GM23338 (cell line): ENCODE measurements around the gene RFNG. TPM values are rescaled to one million over a fixed set of nuclear protein-coding genes. Genes with fewer than 3 reads are reported as not detected.

Experiments
- ATAC-seq: fragments of 200-7000 bp; cut with Tn5 transposase; 3 replicates; pipeline ENCODE4 v1.9.1; 2020
- DNase-seq: peaks from one replicate; pipeline ENCODE4 v3.0.0-alpha.2; 2015; ENCODE audit warnings: low spot score
- H2AFZ ChIP-seq: fragments of 200-600 bp; sonication (generic); 2 replicates; pipeline ENCODE4 v1.8.0; 2016; ENCODE audit warnings: antibody characterized with exemption, mild to moderate bottlenecking, moderate library complexity
- H3F3A ChIP-seq: fragments of 200-600 bp; sonication (generic); replicated peaks from 2 replicates; pipeline ENCODE4 v1.8.0; 2017; ENCODE audit warnings: antibody characterized with exemption, mixed run types, low read depth
- H3K27ac ChIP-seq: fragments of 200-600 bp; sonication (generic); 2 replicates; pipeline ENCODE4 v1.6.1; 2016; ENCODE audit warnings: low read depth
- H3K27me3 ChIP-seq: fragments of 200-600 bp; sonication (generic); 2 replicates; pipeline ENCODE4 v1.8.0; 2016; ENCODE audit warnings: mild to moderate bottlenecking, mixed run types, moderate library complexity; ENCODE audit not compliant: insufficient read depth
- H3K36me3 ChIP-seq: fragments of 200-600 bp; sonication (generic); 2 replicates; pipeline ENCODE4 v1.8.0; 2016; ENCODE audit warnings: mild to moderate bottlenecking; ENCODE audit not compliant: insufficient read depth
- H3K4me1 ChIP-seq: fragments of 200-600 bp; sonication (generic); 2 replicates; pipeline ENCODE4 v1.8.0; 2016; ENCODE audit warnings: mild to moderate bottlenecking, moderate library complexity; ENCODE audit not compliant: insufficient read depth
- H3K4me2 ChIP-seq: fragments of 200-600 bp; sonication (generic); 2 replicates; pipeline ENCODE4 v1.7.1; 2017; ENCODE audit warnings: mixed run types
- H3K4me3 ChIP-seq: fragments of 200-600 bp; sonication (generic); 2 replicates; pipeline ENCODE4 v1.6.1; 2016; ENCODE audit warnings: mixed run types
- H3K79me2 ChIP-seq: fragments of 200-600 bp; sonication (generic); replicated peaks from 2 replicates; pipeline ENCODE4 v1.8.0; 2017; ENCODE audit warnings: mild to moderate bottlenecking; ENCODE audit not compliant: insufficient read depth
- H3K9me2 ChIP-seq: fragments of 200-600 bp; sonication (generic); 2 replicates; pipeline ENCODE4 v1.8.0; 2017; ENCODE audit not compliant: insufficient read depth
- H4K20me1 ChIP-seq: fragments of 200-600 bp; sonication (generic); replicated peaks from 2 replicates; pipeline ENCODE4 v1.8.0; 2017; ENCODE audit warnings: mild to moderate bottlenecking; ENCODE audit not compliant: insufficient read depth
- H3K27ac Mint-ChIP-seq: 2 replicates; pipeline ENCODE4 v1.8.0; 2020; ENCODE audit warnings: inconsistent platforms, mild to moderate bottlenecking, moderate library complexity, mixed read lengths
- H3K27me3 Mint-ChIP-seq: 3 replicates; pipeline ENCODE4 v1.8.0; 2022; ENCODE audit warnings: low read depth, mild to moderate bottlenecking, moderate library complexity, mixed read lengths, inconsistent platforms; ENCODE audit not compliant: insufficient read depth, poor library complexity
- H3K36me3 Mint-ChIP-seq: 3 replicates; pipeline ENCODE4 v1.8.0; 2021; ENCODE audit warnings: low read depth, mild to moderate bottlenecking, inconsistent platforms, moderate library complexity, mixed read lengths
- H3K4me1 Mint-ChIP-seq: 3 replicates; pipeline ENCODE4 v1.8.0; 2020; ENCODE audit warnings: mild to moderate bottlenecking, inconsistent platforms, mixed read lengths
- H3K4me3 Mint-ChIP-seq: 3 replicates; pipeline ENCODE4 v1.8.0; 2021; ENCODE audit warnings: moderate library complexity, mild to moderate bottlenecking, inconsistent platforms, mixed read lengths
- H3K9me3 Mint-ChIP-seq: 3 replicates; pipeline ENCODE4 v1.8.0; 2020; ENCODE audit warnings: moderate library complexity, mild to moderate bottlenecking, inconsistent platforms, mixed read lengths
- CREB1 ChIP-seq: fragments of 250-450 bp; sonication (Bioruptor Pico); IDR thresholded peaks from 2 replicates; pipeline ENCODE4 v1.5.0; 2020; ENCODE audit warnings: low read depth, mild to moderate bottlenecking, moderate library complexity
- EZH2 ChIP-seq: fragments of 200-600 bp; sonication (generic); IDR thresholded peaks from one replicate; pipeline ENCODE4 v1.8.0; 2017; ENCODE audit warnings: antibody characterized with exemption, mild to moderate bottlenecking, low read depth; ENCODE audit not compliant: unreplicated experiment
- EZH2phosphoT487 ChIP-seq: fragments of 200-600 bp; sonication (generic); IDR thresholded peaks from one replicate; pipeline ENCODE4 v1.8.1; 2018; ENCODE audit warnings: antibody characterized with exemption; ENCODE audit not compliant: unreplicated experiment
- JUNB ChIP-seq: IDR thresholded peaks from one replicate; pipeline ENCODE4 v1.6.1; 2016; ENCODE audit warnings: antibody characterized with exemption; ENCODE audit not compliant: unreplicated experiment
- NANOG ChIP-seq: IDR thresholded peaks from 2 replicates; pipeline ENCODE4 v1.6.1; 2016; ENCODE audit warnings: antibody characterized with exemption, borderline replicate concordance
- POLR2AphosphoS5 ChIP-seq: IDR thresholded peaks from 2 replicates; pipeline ENCODE4 v1.6.1; 2016; ENCODE audit warnings: antibody characterized with exemption, low read depth
- STAT1 ChIP-seq: IDR thresholded peaks from one replicate; pipeline ENCODE4 v1.6.1; 2016; ENCODE audit warnings: antibody characterized with exemption; ENCODE audit not compliant: unreplicated experiment
- ZNF114 ChIP-seq: fragments of 250-450 bp; sonication (Bioruptor Pico); IDR thresholded peaks from 2 replicates; pipeline ENCODE4 v1.5.0; 2020; ENCODE audit warnings: mild to moderate bottlenecking, moderate library complexity
- ZNF331 ChIP-seq: fragments of 250-450 bp; sonication (Bioruptor Pico); IDR thresholded peaks from 2 replicates; pipeline ENCODE4 v1.5.0; 2020; ENCODE audit warnings: low read depth, mild to moderate bottlenecking, moderate library complexity
- polyA plus RNA-seq: library from polyadenylated mRNA; unstranded; fragments of >200 nt; fragmentation: Nextera tagmentation; extraction: Ambion mirVana; gene quantifications from 2 replicates; pipeline ENCODE4 v1.2.1, GENCODE V29; 2016
- total RNA-seq: library from RNA; depleted of rRNA; stranded (reverse); fragments of >200 nt; shearing (Covaris generic); gene quantifications from 2 replicates; pipeline ENCODE4 v1.2.3, GENCODE V29; 2014
- TF ChIP-seq, protein P1 (sequence below): IDR thresholded peaks from 2 replicates; pipeline ENCODE4 v1.6.1; 2016; ENCODE audit warnings: antibody characterized with exemption
- TF ChIP-seq, protein P2 (sequence below), 2 experiments: fragments of 200-600 bp in 1 of 2; sonication (generic) in 1 of 2; conservative IDR thresholded peaks; 2 replicates each; pipeline versions ENCODE4 v1.5.1 to v1.6.1; 2016 to 2017; ENCODE audit warnings: antibody characterized with exemption in 2 of 2, low read depth in 2 of 2, mild to moderate bottlenecking in 2 of 2, moderate library complexity in 1 of 2
- TF ChIP-seq, protein P3 (sequence below): fragments of 250-450 bp; sonication (Bioruptor Pico); IDR thresholded peaks from 2 replicates; pipeline ENCODE4 v1.5.0; 2020; ENCODE audit warnings: mild to moderate bottlenecking, moderate library complexity
- TF ChIP-seq, protein P4 (sequence below): IDR thresholded peaks from one replicate; pipeline ENCODE4 v1.6.1; 2018; ENCODE audit warnings: antibody characterized with exemption; ENCODE audit not compliant: unreplicated experiment

Gene RFNG
- total and polyA plus RNA-seq, 2 experiments from 2014 or later, result 18.0 to 44.7 TPM

DNA sequence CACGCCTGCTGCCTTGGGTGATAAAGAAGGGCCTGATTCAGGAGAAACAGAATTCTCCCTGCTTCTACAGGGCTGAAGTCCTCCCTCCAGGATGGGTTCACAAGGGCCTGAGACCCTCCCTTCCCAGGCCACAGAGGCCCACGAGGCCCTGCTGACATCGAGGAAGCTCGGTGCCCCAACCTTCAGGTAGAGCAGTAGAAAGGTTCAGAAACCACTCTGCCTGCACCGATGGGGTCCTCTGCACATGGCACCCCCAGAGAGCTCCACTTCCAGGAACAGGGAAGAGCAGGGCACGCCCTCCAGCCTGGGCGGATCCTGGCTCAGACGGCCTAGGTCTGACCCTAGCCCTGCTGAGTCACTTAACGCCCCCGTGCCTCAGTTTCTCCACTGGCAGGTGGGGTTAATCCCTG, 29.7 kb downstream of the RFNG start:
- H2AFZ ChIP-seq, result no peak overlapping the region
- H3K36me3 Mint-ChIP-seq, result peaks cover 6% of the 10 kb centered on the region
- DNase-seq (no peak), ATAC-seq (no peak)
- H3K27me3 ChIP-seq, result no peaks in the 10 kb centered on the region
- no peak overlapping the region for H3K27ac ChIP-seq
- no peaks in the 10 kb centered on the region for H3K9me2 ChIP-seq
- peaks cover 3% of the 10 kb centered on the region for H4K20me1 ChIP-seq
- peak overlapping the region; percentile 85 for H3K4me3 Mint-ChIP-seq
- peak overlapping the region; percentile 84 for H3K27ac Mint-ChIP-seq
- peaks cover 5% of the 10 kb centered on the region; the same call in 1 of the 2 replicates for H3K4me1 ChIP-seq
- peak overlapping the region; percentile 98 for H3K4me3 ChIP-seq
- peaks cover 11% of the 10 kb centered on the region for H3K4me1 Mint-ChIP-seq
- peaks cover 13% of the 10 kb centered on the region; the same call in 1 of the 2 replicates for H3F3A ChIP-seq
- peak overlapping the region; percentile 95 for H3K4me2 ChIP-seq
- H3K79me2 ChIP-seq, result peaks cover 15% of the 10 kb centered on the region
- no peak for TF ChIP-seq STAT1
- TF ChIP-seq POLR2AphosphoS5, result no peak
- no peak for TF ChIP-seq JUNB
- TF ChIP-seq, protein P1, sequence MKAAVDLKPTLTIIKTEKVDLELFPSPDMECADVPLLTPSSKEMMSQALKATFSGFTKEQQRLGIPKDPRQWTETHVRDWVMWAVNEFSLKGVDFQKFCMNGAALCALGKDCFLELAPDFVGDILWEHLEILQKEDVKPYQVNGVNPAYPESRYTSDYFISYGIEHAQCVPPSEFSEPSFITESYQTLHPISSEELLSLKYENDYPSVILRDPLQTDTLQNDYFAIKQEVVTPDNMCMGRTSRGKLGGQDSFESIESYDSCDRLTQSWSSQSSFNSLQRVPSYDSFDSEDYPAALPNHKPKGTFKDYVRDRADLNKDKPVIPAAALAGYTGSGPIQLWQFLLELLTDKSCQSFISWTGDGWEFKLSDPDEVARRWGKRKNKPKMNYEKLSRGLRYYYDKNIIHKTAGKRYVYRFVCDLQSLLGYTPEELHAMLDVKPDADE, result no peak
- TF ChIP-seq CREB1 (CRISPR knock-in tag), result no peak
- no peak for TF ChIP-seq NANOG
- no peak for TF ChIP-seq ZNF114 (CRISPR knock-in tag)
- TF ChIP-seq, protein P2, sequence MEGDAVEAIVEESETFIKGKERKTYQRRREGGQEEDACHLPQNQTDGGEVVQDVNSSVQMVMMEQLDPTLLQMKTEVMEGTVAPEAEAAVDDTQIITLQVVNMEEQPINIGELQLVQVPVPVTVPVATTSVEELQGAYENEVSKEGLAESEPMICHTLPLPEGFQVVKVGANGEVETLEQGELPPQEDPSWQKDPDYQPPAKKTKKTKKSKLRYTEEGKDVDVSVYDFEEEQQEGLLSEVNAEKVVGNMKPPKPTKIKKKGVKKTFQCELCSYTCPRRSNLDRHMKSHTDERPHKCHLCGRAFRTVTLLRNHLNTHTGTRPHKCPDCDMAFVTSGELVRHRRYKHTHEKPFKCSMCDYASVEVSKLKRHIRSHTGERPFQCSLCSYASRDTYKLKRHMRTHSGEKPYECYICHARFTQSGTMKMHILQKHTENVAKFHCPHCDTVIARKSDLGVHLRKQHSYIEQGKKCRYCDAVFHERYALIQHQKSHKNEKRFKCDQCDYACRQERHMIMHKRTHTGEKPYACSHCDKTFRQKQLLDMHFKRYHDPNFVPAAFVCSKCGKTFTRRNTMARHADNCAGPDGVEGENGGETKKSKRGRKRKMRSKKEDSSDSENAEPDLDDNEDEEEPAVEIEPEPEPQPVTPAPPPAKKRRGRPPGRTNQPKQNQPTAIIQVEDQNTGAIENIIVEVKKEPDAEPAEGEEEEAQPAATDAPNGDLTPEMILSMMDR (conservative IDR thresholded peaks at IDR 0.05; ENCODE audit: low read depth in 2 of 2), result no peak
- TF ChIP-seq ZNF331 (CRISPR knock-in tag), result no peak
- no peak for TF ChIP-seq EZH2
- TF ChIP-seq, protein P3, sequence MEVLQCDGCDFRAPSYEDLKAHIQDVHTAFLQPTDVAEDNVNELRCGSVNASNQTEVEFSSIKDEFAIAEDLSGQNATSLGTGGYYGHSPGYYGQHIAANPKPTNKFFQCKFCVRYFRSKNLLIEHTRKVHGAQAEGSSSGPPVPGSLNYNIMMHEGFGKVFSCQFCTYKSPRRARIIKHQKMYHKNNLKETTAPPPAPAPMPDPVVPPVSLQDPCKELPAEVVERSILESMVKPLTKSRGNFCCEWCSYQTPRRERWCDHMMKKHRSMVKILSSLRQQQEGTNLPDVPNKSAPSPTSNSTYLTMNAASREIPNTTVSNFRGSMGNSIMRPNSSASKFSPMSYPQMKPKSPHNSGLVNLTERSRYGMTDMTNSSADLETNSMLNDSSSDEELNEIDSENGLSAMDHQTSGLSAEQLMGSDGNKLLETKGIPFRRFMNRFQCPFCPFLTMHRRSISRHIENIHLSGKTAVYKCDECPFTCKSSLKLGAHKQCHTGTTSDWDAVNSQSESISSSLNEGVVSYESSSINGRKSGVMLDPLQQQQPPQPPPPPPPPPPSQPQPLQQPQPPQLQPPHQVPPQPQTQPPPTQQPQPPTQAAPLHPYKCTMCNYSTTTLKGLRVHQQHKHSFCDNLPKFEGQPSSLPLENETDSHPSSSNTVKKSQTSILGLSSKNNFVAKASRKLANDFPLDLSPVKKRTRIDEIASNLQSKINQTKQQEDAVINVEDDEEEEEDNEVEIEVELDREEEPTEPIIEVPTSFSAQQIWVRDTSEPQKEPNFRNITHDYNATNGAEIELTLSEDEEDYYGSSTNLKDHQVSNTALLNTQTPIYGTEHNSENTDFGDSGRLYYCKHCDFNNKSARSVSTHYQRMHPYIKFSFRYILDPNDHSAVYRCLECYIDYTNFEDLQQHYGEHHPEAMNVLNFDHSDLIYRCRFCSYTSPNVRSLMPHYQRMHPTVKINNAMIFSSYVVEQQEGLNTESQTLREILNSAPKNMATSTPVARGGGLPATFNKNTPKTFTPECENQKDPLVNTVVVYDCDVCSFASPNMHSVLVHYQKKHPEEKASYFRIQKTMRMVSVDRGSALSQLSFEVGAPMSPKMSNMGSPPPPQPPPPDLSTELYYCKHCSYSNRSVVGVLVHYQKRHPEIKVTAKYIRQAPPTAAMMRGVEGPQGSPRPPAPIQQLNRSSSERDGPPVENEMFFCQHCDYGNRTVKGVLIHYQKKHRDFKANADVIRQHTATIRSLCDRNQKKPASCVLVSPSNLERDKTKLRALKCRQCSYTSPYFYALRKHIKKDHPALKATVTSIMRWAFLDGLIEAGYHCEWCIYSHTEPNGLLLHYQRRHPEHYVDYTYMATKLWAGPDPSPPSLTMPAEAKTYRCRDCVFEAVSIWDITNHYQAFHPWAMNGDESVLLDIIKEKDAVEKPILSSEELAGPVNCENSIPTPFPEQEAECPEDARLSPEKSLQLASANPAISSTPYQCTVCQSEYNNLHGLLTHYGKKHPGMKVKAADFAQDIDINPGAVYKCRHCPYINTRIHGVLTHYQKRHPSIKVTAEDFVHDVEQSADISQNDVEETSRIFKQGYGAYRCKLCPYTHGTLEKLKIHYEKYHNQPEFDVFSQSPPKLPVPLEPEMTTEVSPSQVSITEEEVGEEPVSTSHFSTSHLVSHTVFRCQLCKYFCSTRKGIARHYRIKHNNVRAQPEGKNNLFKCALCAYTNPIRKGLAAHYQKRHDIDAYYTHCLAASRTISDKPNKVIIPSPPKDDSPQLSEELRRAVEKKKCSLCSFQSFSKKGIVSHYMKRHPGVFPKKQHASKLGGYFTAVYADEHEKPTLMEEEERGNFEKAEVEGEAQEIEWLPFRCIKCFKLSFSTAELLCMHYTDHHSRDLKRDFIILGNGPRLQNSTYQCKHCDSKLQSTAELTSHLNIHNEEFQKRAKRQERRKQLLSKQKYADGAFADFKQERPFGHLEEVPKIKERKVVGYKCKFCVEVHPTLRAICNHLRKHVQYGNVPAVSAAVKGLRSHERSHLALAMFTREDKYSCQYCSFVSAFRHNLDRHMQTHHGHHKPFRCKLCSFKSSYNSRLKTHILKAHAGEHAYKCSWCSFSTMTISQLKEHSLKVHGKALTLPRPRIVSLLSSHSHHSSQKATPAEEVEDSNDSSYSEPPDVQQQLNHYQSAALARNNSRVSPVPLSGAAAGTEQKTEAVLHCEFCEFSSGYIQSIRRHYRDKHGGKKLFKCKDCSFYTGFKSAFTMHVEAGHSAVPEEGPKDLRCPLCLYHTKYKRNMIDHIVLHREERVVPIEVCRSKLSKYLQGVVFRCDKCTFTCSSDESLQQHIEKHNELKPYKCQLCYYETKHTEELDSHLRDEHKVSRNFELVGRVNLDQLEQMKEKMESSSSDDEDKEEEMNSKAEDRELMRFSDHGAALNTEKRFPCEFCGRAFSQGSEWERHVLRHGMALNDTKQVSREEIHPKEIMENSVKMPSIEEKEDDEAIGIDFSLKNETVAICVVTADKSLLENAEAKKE (CRISPR knock-in tag), result no peak
- TF ChIP-seq EZH2phosphoT487, result no peak
- TF ChIP-seq, protein P4, sequence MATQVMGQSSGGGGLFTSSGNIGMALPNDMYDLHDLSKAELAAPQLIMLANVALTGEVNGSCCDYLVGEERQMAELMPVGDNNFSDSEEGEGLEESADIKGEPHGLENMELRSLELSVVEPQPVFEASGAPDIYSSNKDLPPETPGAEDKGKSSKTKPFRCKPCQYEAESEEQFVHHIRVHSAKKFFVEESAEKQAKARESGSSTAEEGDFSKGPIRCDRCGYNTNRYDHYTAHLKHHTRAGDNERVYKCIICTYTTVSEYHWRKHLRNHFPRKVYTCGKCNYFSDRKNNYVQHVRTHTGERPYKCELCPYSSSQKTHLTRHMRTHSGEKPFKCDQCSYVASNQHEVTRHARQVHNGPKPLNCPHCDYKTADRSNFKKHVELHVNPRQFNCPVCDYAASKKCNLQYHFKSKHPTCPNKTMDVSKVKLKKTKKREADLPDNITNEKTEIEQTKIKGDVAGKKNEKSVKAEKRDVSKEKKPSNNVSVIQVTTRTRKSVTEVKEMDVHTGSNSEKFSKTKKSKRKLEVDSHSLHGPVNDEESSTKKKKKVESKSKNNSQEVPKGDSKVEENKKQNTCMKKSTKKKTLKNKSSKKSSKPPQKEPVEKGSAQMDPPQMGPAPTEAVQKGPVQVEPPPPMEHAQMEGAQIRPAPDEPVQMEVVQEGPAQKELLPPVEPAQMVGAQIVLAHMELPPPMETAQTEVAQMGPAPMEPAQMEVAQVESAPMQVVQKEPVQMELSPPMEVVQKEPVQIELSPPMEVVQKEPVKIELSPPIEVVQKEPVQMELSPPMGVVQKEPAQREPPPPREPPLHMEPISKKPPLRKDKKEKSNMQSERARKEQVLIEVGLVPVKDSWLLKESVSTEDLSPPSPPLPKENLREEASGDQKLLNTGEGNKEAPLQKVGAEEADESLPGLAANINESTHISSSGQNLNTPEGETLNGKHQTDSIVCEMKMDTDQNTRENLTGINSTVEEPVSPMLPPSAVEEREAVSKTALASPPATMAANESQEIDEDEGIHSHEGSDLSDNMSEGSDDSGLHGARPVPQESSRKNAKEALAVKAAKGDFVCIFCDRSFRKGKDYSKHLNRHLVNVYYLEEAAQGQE, result no peak
- no peaks in the 10 kb centered on the region for H3K36me3 ChIP-seq
- H3K27me3 Mint-ChIP-seq, result peaks cover 26% of the 10 kb centered on the region
- H3K9me3 Mint-ChIP-seq, result no peaks in the 10 kb centered on the region; the same call in 2 of the 3 replicates
